ENCODE results near the gene MPZL1.

Gene MPZL1

DNA sequence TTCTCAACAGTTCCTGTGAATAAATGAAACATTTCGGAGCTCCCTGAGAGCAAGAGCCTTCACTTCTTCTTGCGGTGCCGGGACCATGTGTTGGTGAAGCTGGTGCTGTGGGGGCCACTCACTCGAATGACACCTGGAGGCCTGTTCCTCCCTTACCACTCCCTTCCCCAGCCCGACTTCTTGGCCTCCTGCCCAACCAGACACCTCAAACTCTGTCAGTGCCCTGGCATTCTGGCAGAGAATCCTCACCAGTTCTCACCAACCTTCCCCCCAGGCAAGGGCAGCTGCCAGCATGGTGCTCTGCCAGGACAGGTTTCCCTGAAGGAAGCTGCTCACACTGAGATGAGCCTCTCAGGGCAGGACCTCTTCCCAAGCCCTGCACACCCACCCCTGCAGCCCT is 68.3 kb downstream of the MPZL1 start:
- no peak overlapping the region for H3K27ac ChIP-seq
- H3K4me3 ChIP-seq (ENCODE audit: low read depth, low read length): no peak overlapping the region
- H3K36me3 ChIP-seq: no peaks in the 10 kb centered on the region
- DNase-seq: no peak
- H3K27me3 ChIP-seq (ENCODE audit: insufficient read depth, low read depth, severe bottlenecking): no peaks in the 10 kb centered on the region
- no peaks in the 10 kb centered on the region for H3K9me3 ChIP-seq (ENCODE audit: severe bottlenecking)
- TF ChIP-seq, protein P1, sequence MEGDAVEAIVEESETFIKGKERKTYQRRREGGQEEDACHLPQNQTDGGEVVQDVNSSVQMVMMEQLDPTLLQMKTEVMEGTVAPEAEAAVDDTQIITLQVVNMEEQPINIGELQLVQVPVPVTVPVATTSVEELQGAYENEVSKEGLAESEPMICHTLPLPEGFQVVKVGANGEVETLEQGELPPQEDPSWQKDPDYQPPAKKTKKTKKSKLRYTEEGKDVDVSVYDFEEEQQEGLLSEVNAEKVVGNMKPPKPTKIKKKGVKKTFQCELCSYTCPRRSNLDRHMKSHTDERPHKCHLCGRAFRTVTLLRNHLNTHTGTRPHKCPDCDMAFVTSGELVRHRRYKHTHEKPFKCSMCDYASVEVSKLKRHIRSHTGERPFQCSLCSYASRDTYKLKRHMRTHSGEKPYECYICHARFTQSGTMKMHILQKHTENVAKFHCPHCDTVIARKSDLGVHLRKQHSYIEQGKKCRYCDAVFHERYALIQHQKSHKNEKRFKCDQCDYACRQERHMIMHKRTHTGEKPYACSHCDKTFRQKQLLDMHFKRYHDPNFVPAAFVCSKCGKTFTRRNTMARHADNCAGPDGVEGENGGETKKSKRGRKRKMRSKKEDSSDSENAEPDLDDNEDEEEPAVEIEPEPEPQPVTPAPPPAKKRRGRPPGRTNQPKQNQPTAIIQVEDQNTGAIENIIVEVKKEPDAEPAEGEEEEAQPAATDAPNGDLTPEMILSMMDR (IDR thresholded peaks at IDR 0.05; ENCODE audit: low read depth, low read length): no peak

DNA sequence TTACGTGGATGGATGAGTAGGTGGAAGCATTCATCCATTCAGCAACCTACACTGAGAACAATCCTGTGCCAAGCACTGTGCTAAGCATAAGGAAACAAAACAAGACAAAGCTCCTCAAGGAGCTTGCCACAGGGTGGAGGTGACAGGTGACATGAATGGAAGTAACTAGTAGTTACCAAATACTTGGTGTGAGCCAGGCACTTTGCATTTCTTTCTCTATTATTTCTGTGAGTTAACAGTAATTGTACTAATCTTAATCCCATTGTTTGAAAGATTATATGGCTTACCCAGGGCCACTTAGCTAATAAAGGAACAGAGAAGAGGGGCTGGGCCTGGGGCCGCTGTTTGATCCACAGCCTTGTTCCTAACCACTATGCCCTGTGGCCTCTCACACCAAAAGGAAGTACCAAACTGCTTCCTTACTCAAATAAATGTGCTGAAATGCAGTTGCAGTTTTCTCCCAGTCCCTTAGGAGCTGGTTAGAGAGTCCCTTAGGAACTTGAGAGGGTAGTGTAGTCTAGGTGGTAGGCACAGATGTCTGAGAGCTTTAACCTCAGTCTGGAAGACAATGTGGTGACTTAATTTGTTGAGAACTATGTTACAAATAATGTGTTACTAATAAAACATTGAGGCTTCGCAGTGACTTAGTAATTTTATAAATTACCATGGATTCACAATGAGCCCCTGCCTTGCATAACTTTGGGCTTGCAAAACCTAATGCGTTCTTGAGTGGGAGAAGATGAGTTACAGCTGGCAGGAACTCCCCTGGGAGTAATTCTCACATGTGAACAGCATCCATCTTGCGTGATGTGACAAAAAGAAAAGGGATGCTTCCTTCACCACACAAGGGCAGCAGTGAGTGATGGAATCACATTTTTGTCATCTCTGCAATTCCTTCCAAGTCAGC is 69.8 kb downstream of the MPZL1 start:
- Histone ChIP-seq H3K4me3 (ENCODE audit: low read depth, low read length) (no peak overlapping the region), H3K27ac (no peak overlapping the region), H3K9me3 (ENCODE audit: severe bottlenecking) (no peaks in the 10 kb centered on the region), H3K36me3 (no peaks in the 10 kb centered on the region), H3K27me3 (ENCODE audit: insufficient read depth, low read depth, severe bottlenecking) (no peaks in the 10 kb centered on the region)
- TF ChIP-seq, protein P1 (IDR thresholded peaks at IDR 0.05; ENCODE audit: low read depth, low read length): no peak
- DNase-seq: peak; percentile 8

DNA sequence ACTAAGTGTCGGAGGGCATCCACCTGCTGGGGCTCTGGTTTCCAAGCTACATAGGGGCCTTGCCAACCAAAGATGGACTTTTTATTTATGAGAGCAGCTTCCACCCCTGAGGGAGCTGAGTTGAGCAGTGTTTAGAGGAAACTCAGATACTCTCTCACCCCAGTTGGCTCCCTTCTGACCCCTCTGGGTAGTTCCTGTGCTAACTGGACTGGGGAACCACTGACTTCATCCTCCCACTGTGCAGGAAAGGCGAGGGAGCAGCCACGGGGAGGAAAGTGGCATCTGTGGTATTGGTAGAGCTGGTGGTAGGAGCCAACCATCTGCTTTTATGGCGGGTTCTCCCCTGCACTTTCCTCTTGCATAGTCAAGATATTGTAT is 70.4 kb downstream of the MPZL1 start:
- Histone ChIP-seq H3K9me3 (ENCODE audit: severe bottlenecking) (no peaks in the 10 kb centered on the region), H3K27me3 (ENCODE audit: insufficient read depth, low read depth, severe bottlenecking) (no peaks in the 10 kb centered on the region), H3K4me3 (ENCODE audit: low read depth, low read length) (no peak overlapping the region), H3K36me3 (no peaks in the 10 kb centered on the region), H3K27ac (no peak overlapping the region)
- DNase-seq: no peak
- TF ChIP-seq, protein P1 (IDR thresholded peaks at IDR 0.05; ENCODE audit: low read depth, low read length): no peak

DNA sequence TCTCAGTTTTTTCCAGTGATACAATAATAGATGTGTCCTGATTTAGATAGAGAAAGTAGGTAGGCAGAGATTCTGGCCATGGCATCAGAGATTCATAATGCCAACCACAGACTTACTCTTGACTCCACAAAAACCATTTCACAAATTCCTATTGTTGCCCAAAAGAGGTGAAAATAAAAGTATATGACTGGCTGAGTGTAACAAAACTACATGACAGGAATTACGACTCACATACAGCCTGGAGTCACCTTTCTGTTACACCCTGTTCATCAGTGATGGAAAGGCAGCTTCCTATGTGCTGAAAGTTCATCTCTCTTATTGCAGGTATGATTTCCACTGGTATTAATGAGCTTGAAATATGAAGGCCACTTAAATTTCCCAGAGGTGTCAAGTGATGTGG is 72.3 kb downstream of the MPZL1 start:
- Histone ChIP-seq H3K4me3 (ENCODE audit: low read depth, low read length) (no peak overlapping the region), H3K36me3 (no peaks in the 10 kb centered on the region), H3K9me3 (ENCODE audit: severe bottlenecking) (no peaks in the 10 kb centered on the region), H3K27me3 (ENCODE audit: insufficient read depth, low read depth, severe bottlenecking) (no peaks in the 10 kb centered on the region), H3K27ac (no peak overlapping the region)
- TF ChIP-seq, protein P1 (IDR thresholded peaks at IDR 0.05; ENCODE audit: low read depth, low read length): no peak
- DNase-seq: no peak

DNA sequence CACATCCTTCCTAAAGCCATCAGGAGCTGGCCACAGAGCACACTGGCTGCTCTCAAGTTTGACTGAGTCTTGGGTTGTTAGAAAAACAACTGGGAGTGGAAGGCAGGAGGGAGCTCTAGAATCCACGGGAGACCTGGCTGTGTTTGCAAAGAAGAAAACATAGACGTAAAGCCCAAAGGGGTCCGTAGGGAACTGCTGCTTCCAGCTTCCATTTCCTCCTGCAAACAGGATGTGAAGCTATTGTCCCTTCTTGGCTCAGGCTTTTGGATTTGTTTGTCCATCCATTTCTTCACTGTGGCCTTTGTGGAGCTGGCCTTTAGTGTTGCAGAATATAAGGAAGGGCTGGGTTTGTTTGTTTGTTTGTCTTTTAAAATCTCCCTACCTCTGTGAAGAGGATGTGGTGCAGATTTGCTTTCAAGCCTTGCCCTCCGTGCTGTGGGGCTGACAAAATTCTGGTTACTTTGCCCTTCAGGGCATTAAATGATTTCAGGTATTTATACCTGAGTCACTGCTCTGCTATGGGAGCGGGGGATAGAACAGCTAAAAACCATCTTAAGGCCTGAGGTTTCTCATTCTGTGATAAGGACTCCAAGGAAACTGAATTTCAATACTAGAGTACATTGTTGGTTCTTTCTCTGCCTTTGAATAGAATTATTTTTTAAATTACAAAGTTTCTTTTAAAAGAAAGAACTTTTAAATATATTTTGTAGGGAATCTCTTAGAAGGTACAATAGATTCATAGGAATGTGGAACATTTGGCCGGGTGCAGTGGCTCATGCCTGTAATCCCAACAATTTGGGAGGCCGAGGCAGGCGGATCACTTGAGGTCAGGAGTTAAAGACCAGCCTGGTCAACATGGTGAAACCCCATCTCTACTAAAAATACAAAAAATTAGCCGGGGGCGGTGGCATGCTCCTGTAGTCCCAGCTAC is 74.3 kb downstream of the MPZL1 start:
- no peaks in the 10 kb centered on the region for H3K9me3 ChIP-seq (ENCODE audit: severe bottlenecking)
- no peaks in the 10 kb centered on the region for H3K36me3 ChIP-seq
- no peak for DNase-seq
- H3K27ac ChIP-seq: no peak overlapping the region
- no peak overlapping the region for H3K4me3 ChIP-seq (ENCODE audit: low read depth, low read length)
- TF ChIP-seq, protein P1 (IDR thresholded peaks at IDR 0.05; ENCODE audit: low read depth, low read length): no peak
- H3K27me3 ChIP-seq (ENCODE audit: insufficient read depth, low read depth, severe bottlenecking): no peaks in the 10 kb centered on the region
